ENCODE measurements around the gene DENR.
A peak's percentile ranks its signal among the peaks of the same experiment; 100 is the strongest.
"Not testable (repeated sequence)": the region's sequence is repeated elsewhere in the genome, so short reads cannot be mapped to it uniquely, and the experiment has no call there.

DENR gene, protein sequence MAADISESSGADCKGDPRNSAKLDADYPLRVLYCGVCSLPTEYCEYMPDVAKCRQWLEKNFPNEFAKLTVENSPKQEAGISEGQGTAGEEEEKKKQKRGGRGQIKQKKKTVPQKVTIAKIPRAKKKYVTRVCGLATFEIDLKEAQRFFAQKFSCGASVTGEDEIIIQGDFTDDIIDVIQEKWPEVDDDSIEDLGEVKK

DNA sequence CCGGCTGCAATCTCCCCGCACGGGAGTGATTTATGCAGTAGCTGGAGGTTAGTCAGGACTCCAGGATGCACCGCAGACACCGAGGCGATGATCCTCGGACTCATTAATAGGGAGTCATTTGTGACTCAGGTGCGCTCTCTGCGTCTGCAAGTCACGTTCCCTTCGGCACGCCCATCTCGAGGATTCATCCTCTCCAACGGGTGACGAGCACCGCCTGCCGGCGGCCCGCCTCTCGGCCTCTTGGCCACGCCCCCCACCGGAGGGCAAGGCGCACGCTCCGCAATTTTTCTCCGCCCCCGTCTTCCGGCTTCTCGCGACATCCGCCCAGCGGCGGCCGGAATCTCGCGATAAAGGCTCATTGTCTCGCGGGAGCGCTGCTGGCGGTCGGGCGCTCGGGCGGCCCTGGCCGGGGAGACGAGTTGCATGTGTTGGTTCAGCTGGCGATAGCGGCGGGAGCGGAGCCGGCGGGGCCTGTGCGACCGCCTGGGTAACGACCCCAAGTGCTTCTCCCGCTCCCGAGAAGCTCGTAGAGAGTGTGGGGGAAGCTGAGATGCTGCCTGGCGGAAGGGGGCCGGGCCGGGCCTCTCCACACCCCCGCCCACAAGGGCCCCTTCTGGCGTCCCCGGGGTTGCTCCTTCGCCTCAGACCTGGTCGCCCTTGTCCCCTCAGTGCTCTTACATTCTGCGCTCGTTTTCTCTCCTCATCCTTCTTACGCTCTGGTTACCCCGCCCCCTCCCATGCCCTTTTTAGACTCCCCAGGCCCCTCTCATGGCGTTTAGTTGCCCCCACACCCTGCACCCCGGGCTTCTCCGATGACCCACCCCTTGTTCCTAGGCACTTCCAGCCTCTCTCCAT lies at the start of gene DENR:
Gene DENR (plus strand): TSS at position 361 of the 855 bp plus-strand sequence. CDS start 878 bp downstream, outside the sequence.
- Mint-ChIP-seq H3K36me3 (ENCODE audit: low read depth) (peaks cover 53% of the 10 kb centered on the region), H3K27me3 (no peaks in the 10 kb centered on the region), H3K4me1 (ENCODE audit: low read depth) (peaks cover 56% of the 10 kb centered on the region), H3K9me3 (no peaks in the 10 kb centered on the region), H3K27ac (peak within 1 kb of the TSS; percentile 90), H3K4me3 (peak within 1 kb of the TSS; percentile 94)
- intact Hi-C loops (cut with micrococcal nuclease), result loop anchor here (1.0 kb wide), 1 partner anchor 114 kb away; no protein-coding TSS in a partner anchor

DNA sequence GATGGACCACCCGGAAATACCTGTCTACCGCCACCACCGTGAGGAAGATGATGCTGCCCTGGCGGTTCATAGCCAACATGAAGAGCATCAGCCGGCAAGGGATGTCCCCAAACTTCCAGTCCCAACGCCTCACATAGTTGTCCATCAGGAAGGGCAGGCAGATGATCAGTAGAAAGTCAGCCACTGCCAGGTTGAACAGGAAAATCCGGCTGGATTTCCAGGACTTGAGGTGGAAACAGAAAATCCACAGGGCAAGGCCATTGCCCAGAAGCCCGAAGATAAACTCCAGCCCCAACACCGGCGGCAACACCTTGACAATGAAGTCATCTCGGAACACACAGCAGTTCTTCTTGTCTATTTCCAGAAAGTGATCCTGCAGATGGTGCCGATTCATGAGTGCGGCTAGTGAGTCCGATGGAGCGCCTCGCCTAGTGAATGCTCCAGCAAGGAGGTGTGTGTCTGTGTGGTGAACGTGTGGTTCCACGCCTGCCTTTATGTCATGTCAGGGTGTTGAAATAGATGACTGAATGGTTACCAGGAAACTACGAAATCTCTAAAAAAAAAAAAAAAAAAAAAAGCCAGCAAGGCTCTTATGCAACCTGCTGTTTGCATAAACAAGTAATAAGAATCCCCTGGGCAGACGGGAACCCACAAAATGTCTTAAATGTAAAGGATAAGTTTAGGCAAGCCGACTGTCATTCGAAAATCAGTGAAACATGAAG lies 49.6 kb upstream of the DENR start, which contains the start of gene HCAR2:
Gene HCAR2 (minus strand): TSS at position 468 of the 722 bp plus-strand sequence. CDS start 74 bp downstream, at position 394.
- H3K36me3 Mint-ChIP-seq (ENCODE audit: low read depth); intact Hi-C loops (cut with micrococcal nuclease); H3K9me3 Mint-ChIP-seq: not testable (repeated sequence)
- Mint-ChIP-seq H3K27me3 (peaks cover 15% of the 10 kb centered on the region), H3K4me1 (ENCODE audit: low read depth) (peaks cover 35% of the 10 kb centered on the region), H3K27ac (peak within 1 kb of the TSS; percentile 25), H3K4me3 (peak within 1 kb of the TSS; percentile 17)

DNA sequence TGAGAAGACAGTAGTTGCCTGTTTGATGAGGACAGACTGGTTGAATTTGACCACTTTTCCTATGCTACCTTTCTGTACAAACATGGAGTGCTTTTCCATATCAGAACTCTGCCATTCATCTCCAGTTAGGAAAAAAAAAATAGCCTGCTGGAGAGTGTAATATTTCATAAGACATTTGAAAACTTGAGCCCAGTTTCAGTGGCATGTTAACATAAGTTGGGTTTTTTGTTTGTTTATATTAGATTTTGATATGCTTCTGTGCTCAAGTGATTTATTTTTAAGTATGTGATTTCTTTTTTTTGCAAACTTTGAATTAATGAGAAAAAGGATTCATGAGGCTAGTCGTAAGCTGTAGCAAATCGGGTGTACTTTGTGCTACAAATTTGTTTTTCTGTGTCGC lies 48.8 kb upstream of the DENR start:
- intact Hi-C loops (cut with micrococcal nuclease); H3K4me3 Mint-ChIP-seq; H3K27ac Mint-ChIP-seq; H3K36me3 Mint-ChIP-seq (ENCODE audit: low read depth); H3K9me3 Mint-ChIP-seq: not testable (repeated sequence)
- H3K4me1 Mint-ChIP-seq (ENCODE audit: low read depth), result peaks cover 30% of the 10 kb centered on the region
- peaks cover 15% of the 10 kb centered on the region for H3K27me3 Mint-ChIP-seq

GRCh38 chr12:122709287-122709686 lies 43.3 kb upstream of the DENR start:
- H3K4me3 Mint-ChIP-seq; H3K27ac Mint-ChIP-seq; H3K9me3 Mint-ChIP-seq; H3K36me3 Mint-ChIP-seq (ENCODE audit: low read depth); intact Hi-C loops (cut with micrococcal nuclease): not testable (repeated sequence)
- peaks cover 13% of the 10 kb centered on the region for H3K27me3 Mint-ChIP-seq
- peaks cover 24% of the 10 kb centered on the region for H3K4me1 Mint-ChIP-seq (ENCODE audit: low read depth)

GRCh38 chr12:122710341-122710740 lies 42.3 kb upstream of the DENR start:
- H3K4me3 Mint-ChIP-seq; H3K27ac Mint-ChIP-seq; intact Hi-C loops (cut with micrococcal nuclease); H3K36me3 Mint-ChIP-seq (ENCODE audit: low read depth); H3K9me3 Mint-ChIP-seq: not testable (repeated sequence)
- Mint-ChIP-seq H3K4me1 (ENCODE audit: low read depth) (peaks cover 34% of the 10 kb centered on the region), H3K27me3 (peaks cover 11% of the 10 kb centered on the region)

- peaks cover 12% of the 10 kb centered on the region for H3K27me3 Mint-ChIP-seq
- peak overlapping the region; percentile 53 for H3K27ac Mint-ChIP-seq
- peaks cover 43% of the 10 kb centered on the region for H3K4me1 Mint-ChIP-seq (ENCODE audit: low read depth)
- H3K9me3 Mint-ChIP-seq; H3K36me3 Mint-ChIP-seq (ENCODE audit: low read depth); intact Hi-C loops (cut with micrococcal nuclease); H3K4me3 Mint-ChIP-seq: not testable (repeated sequence)
Measured at GRCh38 chr12:122711266-122711665, 41.4 kb upstream of the DENR start.

DNA sequence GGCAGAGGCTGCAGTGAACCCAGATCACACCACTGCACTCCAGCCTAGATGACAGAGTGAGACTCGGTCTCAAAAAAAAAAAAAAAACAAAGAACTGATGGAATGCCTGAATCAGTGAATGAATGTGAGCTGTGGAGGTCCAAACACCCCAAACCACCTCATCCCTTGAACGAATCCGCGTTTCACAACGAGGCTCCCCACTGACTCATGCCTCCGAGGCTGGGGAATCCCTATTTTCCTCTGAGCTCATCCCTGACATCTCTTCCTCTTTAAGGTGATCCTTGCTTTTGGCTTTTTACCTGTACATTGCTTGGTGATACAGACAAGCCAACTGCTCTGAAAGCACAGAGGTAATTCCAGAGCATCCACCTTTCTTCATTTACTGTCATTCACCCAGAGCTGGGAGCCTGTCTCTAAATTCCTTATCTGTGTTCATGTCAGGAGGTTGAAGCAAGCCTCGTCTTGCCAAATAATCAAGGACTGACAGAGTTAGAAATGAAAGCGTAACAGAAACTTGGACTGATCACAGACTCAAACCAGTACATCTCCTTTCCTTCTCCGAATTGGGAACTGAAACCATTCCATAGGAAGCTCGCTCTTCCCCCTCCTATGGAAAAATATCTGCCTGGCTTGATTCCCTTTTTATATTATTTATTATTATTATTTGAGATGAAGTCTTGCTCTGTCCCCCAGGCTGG lies 39.0 kb upstream of the DENR start:
- H3K27ac Mint-ChIP-seq; intact Hi-C loops (cut with micrococcal nuclease); H3K36me3 Mint-ChIP-seq (ENCODE audit: low read depth); H3K4me3 Mint-ChIP-seq; H3K9me3 Mint-ChIP-seq: not testable (repeated sequence)
- Mint-ChIP-seq H3K27me3 (peaks cover 23% of the 10 kb centered on the region), H3K4me1 (ENCODE audit: low read depth) (peaks cover 54% of the 10 kb centered on the region)

GRCh38 chr12:122715211-122715610 lies 37.4 kb upstream of the DENR start:
- H3K4me1 Mint-ChIP-seq (ENCODE audit: low read depth), result peaks cover 55% of the 10 kb centered on the region
- H3K4me3 Mint-ChIP-seq, result peak overlapping the region; percentile 66
- intact Hi-C loops (cut with micrococcal nuclease); H3K36me3 Mint-ChIP-seq (ENCODE audit: low read depth); H3K9me3 Mint-ChIP-seq: not testable (repeated sequence)
- peaks cover 19% of the 10 kb centered on the region for H3K27me3 Mint-ChIP-seq
- peak overlapping the region; percentile 60 for H3K27ac Mint-ChIP-seq

- peaks cover 17% of the 10 kb centered on the region for H3K27me3 Mint-ChIP-seq
- intact Hi-C loops (cut with micrococcal nuclease); H3K9me3 Mint-ChIP-seq; H3K36me3 Mint-ChIP-seq (ENCODE audit: low read depth): not testable (repeated sequence)
- peak within 1 kb of the TSS; percentile 66 for H3K4me3 Mint-ChIP-seq
- H3K4me1 Mint-ChIP-seq (ENCODE audit: low read depth), result peaks cover 54% of the 10 kb centered on the region
- H3K27ac Mint-ChIP-seq, result peak within 1 kb of the TSS; percentile 60
Measured at GRCh38 chr12:122716658-122717057, 36.0 kb upstream of the DENR start, which contains the start of gene HCAR3. HCAR3 (minus strand) TSS chr12:122716811; CDS start chr12:122716737, 74 bp downstream.

DNA sequence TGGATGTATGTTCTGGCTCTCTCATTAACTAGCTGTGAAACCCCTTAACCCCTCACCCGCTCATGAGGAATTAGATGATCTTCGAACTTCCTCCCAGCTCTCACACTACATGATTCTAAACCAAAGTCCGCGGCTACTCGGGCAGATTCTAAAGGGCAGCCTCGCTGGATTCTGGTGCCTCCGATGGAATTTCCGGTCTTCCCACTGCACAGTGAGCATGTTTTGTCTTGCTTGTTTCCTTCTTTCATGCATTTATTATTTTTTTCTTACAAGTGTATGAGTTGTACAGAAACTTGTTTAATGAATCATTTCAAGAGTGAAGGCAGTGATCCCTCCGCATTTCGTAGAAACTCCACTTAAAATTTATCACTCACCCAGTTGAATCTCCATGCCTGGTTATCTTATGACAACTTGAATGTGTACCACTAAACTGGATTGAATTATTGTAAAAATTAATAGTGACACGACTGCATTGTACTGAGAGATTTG lies 31.5 kb upstream of the DENR start:
- intact Hi-C loops (cut with micrococcal nuclease), result no loop called here

DNA sequence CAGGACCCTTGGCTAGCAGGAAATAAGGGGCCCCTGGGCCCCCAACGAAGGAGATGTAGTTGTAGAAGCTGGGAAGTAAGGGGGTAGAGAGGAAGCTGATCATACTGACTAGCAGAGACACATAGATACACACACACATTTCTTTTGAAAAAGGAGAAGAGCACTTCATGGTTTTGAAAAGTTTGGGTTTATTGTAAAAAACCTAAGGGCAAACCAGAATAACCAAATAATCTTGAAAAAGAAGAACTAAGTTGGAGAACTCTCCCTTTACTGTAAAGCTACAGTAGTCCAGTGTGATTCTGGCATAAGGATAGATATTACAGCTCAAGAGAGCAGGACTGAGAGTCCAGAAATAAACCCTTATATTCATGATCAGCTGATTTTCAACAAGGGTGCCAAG lies 30.2 kb upstream of the DENR start:
- Mint-ChIP-seq H3K9me3 (no peaks in the 10 kb centered on the region), H3K27me3 (peaks cover 15% of the 10 kb centered on the region), H3K4me3 (no peak overlapping the region), H3K27ac (peak overlapping the region; percentile 78), H3K4me1 (ENCODE audit: low read depth) (peaks cover 58% of the 10 kb centered on the region), H3K36me3 (ENCODE audit: low read depth) (no peaks in the 10 kb centered on the region)
- intact Hi-C loops (cut with micrococcal nuclease), result no loop called here

More for the DNA sequence above, 31.5 kb upstream of the DENR start:
- H3K9me3 Mint-ChIP-seq, result no peaks in the 10 kb centered on the region
- H3K27me3 Mint-ChIP-seq, result peaks cover 17% of the 10 kb centered on the region
- no peak overlapping the region for H3K4me3 Mint-ChIP-seq
- no peaks in the 10 kb centered on the region for H3K36me3 Mint-ChIP-seq (ENCODE audit: low read depth)
- peak overlapping the region; percentile 34 for H3K27ac Mint-ChIP-seq
- peaks cover 64% of the 10 kb centered on the region for H3K4me1 Mint-ChIP-seq (ENCODE audit: low read depth)

DNA sequence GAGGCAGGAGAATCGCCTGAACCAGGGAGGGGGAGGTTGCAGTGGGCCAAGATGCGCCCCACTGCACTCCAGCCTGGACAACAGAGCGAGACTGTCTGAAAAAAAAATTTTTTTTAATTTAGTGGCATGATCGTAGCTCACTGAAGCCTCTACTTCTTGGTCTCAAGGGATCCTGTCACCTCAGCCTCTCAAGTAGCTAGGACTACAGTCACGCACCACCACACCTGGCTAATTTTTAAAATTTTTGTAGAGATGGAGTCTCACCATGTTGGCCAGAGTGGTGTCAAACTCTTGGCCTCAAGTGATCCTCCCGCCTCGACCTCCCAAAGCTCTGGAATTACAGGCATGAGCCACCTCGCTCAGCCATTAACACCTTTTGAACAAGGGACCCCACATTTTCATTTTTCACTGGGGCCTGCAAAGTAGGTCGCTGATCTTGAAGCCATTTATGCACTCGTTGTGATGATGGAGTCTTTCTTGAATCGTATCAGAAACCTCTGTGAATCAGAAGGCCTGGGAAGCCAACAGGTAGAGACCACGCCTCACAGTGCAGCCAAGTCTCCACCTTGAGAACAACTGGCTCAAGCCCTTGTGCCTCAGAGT lies 27.9 kb upstream of the DENR start:
- Mint-ChIP-seq H3K9me3 (no peaks in the 10 kb centered on the region), H3K36me3 (ENCODE audit: low read depth) (no peaks in the 10 kb centered on the region), H3K4me3 (no peak overlapping the region), H3K27me3 (peaks cover 24% of the 10 kb centered on the region), H3K4me1 (ENCODE audit: low read depth) (peaks cover 76% of the 10 kb centered on the region), H3K27ac (peak overlapping the region; percentile 88)
- intact Hi-C loops (cut with micrococcal nuclease), result no loop called here

Data from dendritic cell treated with granulocyte-macrophage colony-stimulating factor and Interleukin-4, amounts not matched to agents 40 ng/mL and 50 ng/mL, for 4 days (primary cell).